Astrocyte (in vitro differentiated cells and primary cell): ENCODE results near the gene MS4A14.

Experiments used
- EZH2 ChIP-seq: IDR thresholded peaks from 2 replicates; pipeline ENCODE4 v1.6.1; 2012; ENCODE audit warnings: mild to moderate bottlenecking, low read length, inconsistent platforms; ENCODE audit not compliant: insufficient read depth
- TF ChIP-seq, protein P1 (sequence below): IDR thresholded peaks from 2 replicates; pipeline ENCODE4 v1.5.1; 2011; ENCODE audit warnings: low read depth, mild to moderate bottlenecking, inconsistent platforms, low read length, moderate library complexity; ENCODE audit not compliant: insufficient read depth

DNA sequence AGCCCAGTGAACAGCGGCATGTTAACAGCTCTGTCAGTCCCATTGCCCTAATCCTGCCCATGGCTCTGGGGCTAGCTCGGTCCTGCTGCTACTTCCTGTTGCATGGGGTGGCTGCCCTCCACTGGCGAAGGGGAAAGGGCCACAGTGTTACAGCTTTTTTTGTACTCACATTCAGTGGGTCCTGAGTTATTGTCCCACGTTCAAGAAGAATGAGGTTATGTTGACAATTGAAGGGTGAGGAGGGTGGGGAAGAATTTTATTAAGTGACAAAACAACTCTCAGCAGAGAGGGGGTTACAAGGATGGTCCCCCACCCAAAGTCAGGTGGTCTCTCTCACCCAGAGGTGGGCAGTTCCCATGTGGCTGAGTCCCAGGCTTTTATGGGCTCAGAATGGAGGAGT lies 35.6 kb upstream of the MS4A14 start:
- TF ChIP-seq, protein P1, sequence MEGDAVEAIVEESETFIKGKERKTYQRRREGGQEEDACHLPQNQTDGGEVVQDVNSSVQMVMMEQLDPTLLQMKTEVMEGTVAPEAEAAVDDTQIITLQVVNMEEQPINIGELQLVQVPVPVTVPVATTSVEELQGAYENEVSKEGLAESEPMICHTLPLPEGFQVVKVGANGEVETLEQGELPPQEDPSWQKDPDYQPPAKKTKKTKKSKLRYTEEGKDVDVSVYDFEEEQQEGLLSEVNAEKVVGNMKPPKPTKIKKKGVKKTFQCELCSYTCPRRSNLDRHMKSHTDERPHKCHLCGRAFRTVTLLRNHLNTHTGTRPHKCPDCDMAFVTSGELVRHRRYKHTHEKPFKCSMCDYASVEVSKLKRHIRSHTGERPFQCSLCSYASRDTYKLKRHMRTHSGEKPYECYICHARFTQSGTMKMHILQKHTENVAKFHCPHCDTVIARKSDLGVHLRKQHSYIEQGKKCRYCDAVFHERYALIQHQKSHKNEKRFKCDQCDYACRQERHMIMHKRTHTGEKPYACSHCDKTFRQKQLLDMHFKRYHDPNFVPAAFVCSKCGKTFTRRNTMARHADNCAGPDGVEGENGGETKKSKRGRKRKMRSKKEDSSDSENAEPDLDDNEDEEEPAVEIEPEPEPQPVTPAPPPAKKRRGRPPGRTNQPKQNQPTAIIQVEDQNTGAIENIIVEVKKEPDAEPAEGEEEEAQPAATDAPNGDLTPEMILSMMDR: no peak
- TF ChIP-seq EZH2: no peak
